Uterus (tissue), 4 donors: Measurements from ENCODE around the gene IKZF4. TPM values are rescaled to one million over a fixed set of nuclear protein-coding genes. Genes with fewer than 3 reads are reported as not detected.

Experiments
- DNase-seq, 2 donors: peaks; one replicate each; pipeline ENCODE4 v3.0.0-alpha.2; 2019 to 2020
- H3K27ac ChIP-seq, 2 donors: fragments of 200-600 bp; sonication (generic); 1 replicate in 1 of 2; 2 replicates in 1 of 2; pipeline ENCODE4 v1.5.1; 2016 to 2018
- H3K27me3 ChIP-seq, 2 donors: fragments of 200-600 bp; sonication (generic); one replicate each; pipeline ENCODE4 v1.5.1; 2018 to 2019; ENCODE audit warnings: control low read depth in 1 of 2
- H3K36me3 ChIP-seq, 2 donors: fragments of 200-600 bp; sonication (generic); one replicate each; pipeline ENCODE4 v1.5.1; 2019; ENCODE audit warnings: control low read depth in 1 of 2
- H3K4me1 ChIP-seq, 2 donors: fragments of 200-600 bp; sonication (generic); one replicate each; pipeline ENCODE4 v1.5.1; 2018 to 2019; ENCODE audit warnings: control low read depth in 1 of 2
- H3K4me3 ChIP-seq, 2 donors: fragments of 200-600 bp; sonication (generic); 1 replicate in 1 of 2; 2 replicates in 1 of 2; pipeline ENCODE4 v1.5.1; 2018 to 2019; ENCODE audit warnings: mild to moderate bottlenecking in 1 of 2
- H3K9me3 ChIP-seq, 2 donors: fragments of 200-600 bp; sonication (generic); one replicate each; pipeline ENCODE4 v1.5.1; 2019; ENCODE audit warnings: control low read depth in 1 of 2
- CTCF ChIP-seq, 4 experiments: fragments of 200-600 bp in 2 of 4; fragments of 450-650 bp in 2 of 4; sonication (generic) in 2 of 4; IDR thresholded peaks; one replicate each; pipeline ENCODE4 v1.5.1; 2016 to 2019; ENCODE audit warnings: antibody characterized with exemption in 4 of 4, mild to moderate bottlenecking in 2 of 4, moderate library complexity in 1 of 4
- POLR2A ChIP-seq, 2 donors: fragments of 450-650 bp; IDR thresholded peaks; one replicate each; pipeline ENCODE4 v1.6.1; 2016; ENCODE audit warnings: antibody characterized with exemption in 2 of 2, mild to moderate bottlenecking in 1 of 2, moderate library complexity in 1 of 2
- intact Hi-C: fragments of 100-400 bp; cut with DNase I; formaldehyde crosslinking; loops from one replicate; pipeline ENCODE4 v1.15.1; 2023; ENCODE audit warnings: low total_unique reads
- total RNA-seq, 4 donors: library from RNA; depleted of rRNA in 3 of 4; stranded (reverse); fragments of >200 nt in 3 of 4; gene quantifications; one replicate each; pipeline versions ENCODE4 v1.1.0 to v1.2.4, GENCODE V29; 2014 to 2023
- donor health status: DM: yes; HTN: yes; CAD: no.

IKZF4 gene
- total RNA-seq, 4 donors from 2014 or later = 4.4 to 19.4 (median 5.6) TPM; not detected in 1

GRCh38 chr12:55991110-55991509 lies 29.7 kb upstream of the IKZF4 start:
- intact Hi-C loops = loop anchor here (10.0 kb wide), 1 partner anchor 54 kb away; the partner anchor contains the start of gene RPS26
- Histone ChIP-seq H3K4me1 (no peaks in the 10 kb centered on the region), H3K9me3 (no peaks in the 10 kb centered on the region), H3K4me3 (no peak overlapping the region), H3K27ac (no peak overlapping the region), H3K36me3 (no peaks in the 10 kb centered on the region), H3K27me3 (no peaks in the 10 kb centered on the region)
- no peak for DNase-seq
- no peak for TF ChIP-seq CTCF (IDR thresholded peaks at IDR 0.05)
- no peak for TF ChIP-seq POLR2A (IDR thresholded peaks at IDR 0.05)

GRCh38 chr12:55993230-55993853 lies 27.5 kb upstream of the IKZF4 start:
- H3K36me3 ChIP-seq = no peaks in the 10 kb centered on the region
- no peak for TF ChIP-seq CTCF (IDR thresholded peaks at IDR 0.05)
- no peak for TF ChIP-seq POLR2A (IDR thresholded peaks at IDR 0.05)

GRCh38 chr12:55995366-55995765 lies 25.5 kb upstream of the IKZF4 start:
- H3K27ac ChIP-seq = no peak overlapping the region
- intact Hi-C loops = loop anchor here (10.0 kb wide), 1 partner anchor 49 kb away; the partner anchor contains the start of gene RPS26
- no peak for DNase-seq
- H3K36me3 ChIP-seq = no peaks in the 10 kb centered on the region
- no peak overlapping the region for H3K4me3 ChIP-seq
- H3K9me3 ChIP-seq = no peaks in the 10 kb centered on the region
- H3K4me1 ChIP-seq = no peaks in the 10 kb centered on the region
- no peaks in the 10 kb centered on the region for H3K27me3 ChIP-seq
- TF ChIP-seq CTCF (IDR thresholded peaks at IDR 0.05) = no peak
- no peak for TF ChIP-seq POLR2A (IDR thresholded peaks at IDR 0.05)

More at GRCh38 chr12:55993230-55993853, 27.5 kb upstream of the IKZF4 start:
- H3K27ac ChIP-seq = no peak overlapping the region
- H3K9me3 ChIP-seq = no peaks in the 10 kb centered on the region
- DNase-seq = no peak
- no peaks in the 10 kb centered on the region for H3K4me1 ChIP-seq
- intact Hi-C loops = loop anchor here (10.0 kb wide), 1 partner anchor 51 kb away; the partner anchor contains the start of gene RPS26
- H3K27me3 ChIP-seq = no peaks in the 10 kb centered on the region
- no peak overlapping the region for H3K4me3 ChIP-seq

GRCh38 chr12:55996201-55996714 lies 24.6 kb upstream of the IKZF4 start:
- DNase-seq = peak; percentile 42 to 59
- peak overlapping the region; percentile 81 to 85 for H3K27ac ChIP-seq
- intact Hi-C loops = loop anchor here (10.0 kb wide), 1 partner anchor 49 kb away; the partner anchor contains the start of gene RPS26
- peak; percentile 81 to 89 (median 86) for TF ChIP-seq CTCF (IDR thresholded peaks at IDR 0.05)
- no peak for TF ChIP-seq POLR2A (IDR thresholded peaks at IDR 0.05)
- no peaks in the 10 kb centered on the region for H3K4me1 ChIP-seq
- no peaks in the 10 kb centered on the region for H3K27me3 ChIP-seq
- no peaks in the 10 kb centered on the region for H3K9me3 ChIP-seq
- no peaks in the 10 kb centered on the region for H3K36me3 ChIP-seq
- H3K4me3 ChIP-seq = peak overlapping the region; percentile 60 to 63
